Endothelial cell of umbilical vein (primary cell): Measurements from ENCODE around the gene COL5A1. TPM values are rescaled to one million over a fixed set of nuclear protein-coding genes. Genes with fewer than 3 reads are reported as not detected.

Experiments
- BruUV-seq: library from RNA; stranded (reverse); fragments of 400-500 nt; replicated peaks from 2 replicates; lab custom pipeline; 2021; lab: Mats Ljungman, UMichigan
- CTCF ChIA-PET: fragments of 300-600, 350-600 bp; sonication (Branson Sonifier 250); formaldehyde crosslinking; loops from one replicate; lab custom pipeline; 2021; ENCODE audit warnings: antibody characterized with exemption, inconsistent platforms; lab: Charles Lee
- POLR2A ChIA-PET: fragments of 300-600, 350-600 bp; sonication (Branson Sonifier 250); formaldehyde crosslinking; loops from one replicate; lab custom pipeline; 2021; ENCODE audit warnings: antibody characterized with exemption, inconsistent platforms; lab: Charles Lee
- DNase-seq: peaks from one replicate; pipeline ENCODE4 v3.0.0-alpha.2; 2011; ENCODE audit warnings: low read depth, low spot score
- FAIRE-seq: peaks from 2 replicates; lab custom pipeline; 2011; peaks lifted over from hg19 to GRCh38; lab: Jason Lieb, UNC
- H2AFZ ChIP-seq: 2 replicates; pipeline ENCODE4 v1.6.0; 2012; ENCODE audit warnings: low read depth, low read length, control low read depth, inconsistent platforms
- H3K27ac ChIP-seq: 2 replicates; pipeline ENCODE4 v1.5.1; 2011; ENCODE audit warnings: low read depth, mild to moderate bottlenecking, control low read depth, low read length, moderate library complexity; ENCODE audit not compliant: insufficient read depth
- H3K27me3 ChIP-seq, 2 experiments: 2 replicates each; pipeline versions ENCODE4 v1.6.0 to v1.6.1; 2011; ENCODE audit warnings: low read length in 2 of 2, mixed read lengths in 1 of 2; ENCODE audit not compliant: control insufficient read depth in 2 of 2, insufficient read depth in 2 of 2
- H3K36me3 ChIP-seq, 2 experiments: 2 replicates in 1 of 2; 3 replicates in 1 of 2; pipeline ENCODE4 v1.5.1; 2011; ENCODE audit warnings: low read length in 2 of 2, mild to moderate bottlenecking in 1 of 2, moderate library complexity in 1 of 2; ENCODE audit not compliant: control insufficient read depth in 2 of 2, insufficient read depth in 2 of 2; ENCODE audit errors: extremely low read depth in 1 of 2
- H3K4me1 ChIP-seq: 3 replicates; pipeline ENCODE4 v1.5.1; 2011; ENCODE audit warnings: mild to moderate bottlenecking, low read length; ENCODE audit not compliant: control insufficient read depth, insufficient read depth; ENCODE audit errors: extremely low read depth
- H3K4me2 ChIP-seq: 2 replicates; pipeline ENCODE4 v1.6.1; 2011; ENCODE audit warnings: low read length, control low read depth, mixed read lengths; ENCODE audit not compliant: insufficient read depth
- H3K4me3 ChIP-seq, 3 experiments: fragments of 200-600 bp in 1 of 3; sonication (generic), shearing (Covaris generic) in 1 of 3; replicated peaks in 1 of 3; 2 replicates each; pipeline ENCODE4 v1.5.1; 2011 to 2016; ENCODE audit warnings: control low read depth in 3 of 3, low read length in 3 of 3, mild to moderate bottlenecking in 2 of 3, inconsistent platforms in 1 of 3, low read depth in 1 of 3, moderate library complexity in 1 of 3; ENCODE audit not compliant: insufficient read depth in 1 of 3
- H3K79me2 ChIP-seq: 2 replicates; pipeline ENCODE4 v1.6.0; 2012; ENCODE audit warnings: low read length, inconsistent platforms; ENCODE audit not compliant: control insufficient read depth, insufficient read depth
- H3K9ac ChIP-seq: replicated peaks from 2 replicates; pipeline ENCODE3; 2011; ENCODE audit warnings: low read length, control low read depth; ENCODE audit not compliant: insufficient read depth; ENCODE audit errors: extremely low read depth
- H3K9me1 ChIP-seq: replicated peaks from 3 replicates; pipeline ENCODE4 v1.6.0; 2011; ENCODE audit warnings: mild to moderate bottlenecking, low read length; ENCODE audit not compliant: control insufficient read depth, insufficient read depth; ENCODE audit errors: extremely low read depth
- H3K9me3 ChIP-seq: replicated peaks from 2 replicates; pipeline ENCODE4 v1.5.1; 2012; ENCODE audit warnings: low read length, inconsistent platforms; ENCODE audit not compliant: control insufficient read depth, insufficient read depth
- H4K20me1 ChIP-seq: replicated peaks from 2 replicates; pipeline ENCODE3; 2011; ENCODE audit warnings: mild to moderate bottlenecking, low read length; ENCODE audit not compliant: control insufficient read depth, insufficient read depth; ENCODE audit errors: extremely low read depth
- EZH2 ChIP-seq: IDR thresholded peaks from 2 replicates; pipeline ENCODE4 v1.6.1; 2012; ENCODE audit warnings: borderline replicate concordance, low read depth, mild to moderate bottlenecking, moderate library complexity, low read length, inconsistent platforms; ENCODE audit not compliant: severe bottlenecking
- FOS ChIP-seq: IDR thresholded peaks from 2 replicates; pipeline ENCODE4 v1.6.1; 2011; ENCODE audit warnings: mild to moderate bottlenecking, low read length, moderate library complexity, borderline replicate concordance; ENCODE audit not compliant: insufficient read depth
- GATA2 ChIP-seq: IDR thresholded peaks from 2 replicates; pipeline ENCODE4 v1.7.0; 2011; ENCODE audit warnings: low read depth, mild to moderate bottlenecking, moderate library complexity, mixed read lengths, low read length; ENCODE audit not compliant: insufficient read length, insufficient read depth
- JUN ChIP-seq: IDR thresholded peaks from 2 replicates; pipeline ENCODE4 v1.6.1; 2011; ENCODE audit warnings: borderline replicate concordance, low read depth; ENCODE audit not compliant: insufficient read length, insufficient read depth
- MYC ChIP-seq: IDR thresholded peaks from one replicate; pipeline ENCODE4 v1.6.1; 2011; ENCODE audit warnings: mild to moderate bottlenecking, low read depth, low read length
- POLR2A ChIP-seq: IDR thresholded peaks from 2 replicates; pipeline ENCODE4 v1.6.1; 2012; ENCODE audit warnings: low read depth, mild to moderate bottlenecking, control low read depth, low read length
- POLR2AphosphoS5 ChIP-seq: IDR thresholded peaks from 2 replicates; pipeline ENCODE4 v1.6.1; 2012; ENCODE audit warnings: low read depth, mild to moderate bottlenecking, control low read depth, low read length, moderate library complexity; ENCODE audit not compliant: insufficient read depth
- dilution Hi-C: fragments of 300-500 bp; cut with MboI; formaldehyde crosslinking; loops from one replicate; pipeline ENCODE4 v1.15.0; 2019; ENCODE audit warnings: low sequenced_read_pairs; ENCODE audit not compliant: extremely low pct_ligation_motif_present
- intact Hi-C: fragments of 100-400 bp; cut with micrococcal nuclease; formaldehyde crosslinking; loops from one replicate; pipeline ENCODE4 v1.10.0; 2022
- polyA plus RNA-seq, 4 experiments: library from polyadenylated mRNA; depleted of rRNA in 3 of 4; stranded (reverse) in 3 of 4; unstranded in 1 of 4; fragments of >200 nt; gene quantifications; 2 replicates each; pipeline versions ENCODE4 v1.2.1 to v1.2.3, GENCODE V29; 2011 to 2012; ENCODE audit warnings: missing spikeins in 1 of 4
- total RNA-seq: library from RNA; stranded (reverse); gene quantifications from 2 replicates; pipeline ENCODE4 v1.2.3, GENCODE V29; 2021
- TF ChIP-seq, protein P1 (sequence below), 2 donors: IDR thresholded peaks; 1 replicate in 1 of 2; 2 replicates in 1 of 2; pipeline ENCODE4 v1.5.1; 2011; ENCODE audit warnings: low read length in 2 of 2, mild to moderate bottlenecking in 2 of 2, moderate library complexity in 2 of 2, control low read depth in 1 of 2, inconsistent platforms in 1 of 2, low read depth in 1 of 2; ENCODE audit not compliant: insufficient read depth in 1 of 2; ENCODE audit errors: extremely low read depth in 1 of 2
- TF ChIP-seq, protein P2 (sequence below): IDR thresholded peaks from 2 replicates; pipeline ENCODE4 v1.6.1; 2011; ENCODE audit not compliant: insufficient read depth, insufficient read length

Gene COL5A1
- total and polyA plus RNA-seq, 2 donors (not counting 3 experiments of a cell fraction or from before 2014, with no cell fraction given), result 97.4 to 175 TPM

DNA sequence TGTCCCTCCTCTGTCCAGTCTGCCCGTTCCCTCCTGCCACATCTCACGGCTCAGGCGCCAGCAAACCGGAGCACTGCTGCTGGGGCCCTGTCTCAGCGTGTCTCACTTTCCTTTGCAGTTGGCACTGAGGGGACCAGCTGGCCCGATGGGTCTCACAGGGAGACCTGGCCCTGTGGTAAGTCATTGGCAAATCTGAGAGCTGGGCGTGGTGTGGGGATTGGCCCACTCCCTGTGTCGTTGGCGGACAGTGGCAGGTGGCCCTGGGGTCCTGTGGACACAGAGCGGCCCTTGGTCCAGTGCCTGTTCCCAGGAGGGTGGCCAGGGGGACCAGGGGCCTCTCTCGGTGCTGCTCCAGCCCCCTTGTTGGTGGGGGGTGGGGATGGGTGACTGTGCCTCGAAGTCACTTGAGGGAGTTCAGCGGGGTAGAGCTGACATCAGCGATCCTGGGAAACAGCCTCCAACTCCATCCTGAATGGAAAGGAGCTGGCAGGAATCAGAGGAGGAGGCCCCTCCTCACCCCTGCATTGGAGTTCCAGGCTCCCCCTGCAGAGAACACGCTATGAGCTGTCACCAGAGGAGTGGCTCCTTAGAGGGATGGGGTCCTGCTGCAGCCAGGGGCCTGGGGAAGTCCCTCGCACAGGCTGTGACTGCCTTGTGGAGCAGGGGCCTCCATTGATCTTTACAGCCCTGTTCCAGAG is 111.0 kb downstream of the COL5A1 start:
- H3K4me2 ChIP-seq, result no peak overlapping the region
- dilution Hi-C loops (no loop called here), intact Hi-C loops (no loop called here)
- no peak for TF ChIP-seq JUN
- no peak for TF ChIP-seq POLR2A
- TF ChIP-seq, protein P1, sequence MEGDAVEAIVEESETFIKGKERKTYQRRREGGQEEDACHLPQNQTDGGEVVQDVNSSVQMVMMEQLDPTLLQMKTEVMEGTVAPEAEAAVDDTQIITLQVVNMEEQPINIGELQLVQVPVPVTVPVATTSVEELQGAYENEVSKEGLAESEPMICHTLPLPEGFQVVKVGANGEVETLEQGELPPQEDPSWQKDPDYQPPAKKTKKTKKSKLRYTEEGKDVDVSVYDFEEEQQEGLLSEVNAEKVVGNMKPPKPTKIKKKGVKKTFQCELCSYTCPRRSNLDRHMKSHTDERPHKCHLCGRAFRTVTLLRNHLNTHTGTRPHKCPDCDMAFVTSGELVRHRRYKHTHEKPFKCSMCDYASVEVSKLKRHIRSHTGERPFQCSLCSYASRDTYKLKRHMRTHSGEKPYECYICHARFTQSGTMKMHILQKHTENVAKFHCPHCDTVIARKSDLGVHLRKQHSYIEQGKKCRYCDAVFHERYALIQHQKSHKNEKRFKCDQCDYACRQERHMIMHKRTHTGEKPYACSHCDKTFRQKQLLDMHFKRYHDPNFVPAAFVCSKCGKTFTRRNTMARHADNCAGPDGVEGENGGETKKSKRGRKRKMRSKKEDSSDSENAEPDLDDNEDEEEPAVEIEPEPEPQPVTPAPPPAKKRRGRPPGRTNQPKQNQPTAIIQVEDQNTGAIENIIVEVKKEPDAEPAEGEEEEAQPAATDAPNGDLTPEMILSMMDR (IDR thresholded peaks at IDR 0.05; ENCODE audit: extremely low read depth in 1 of 2, insufficient read depth in 1 of 2, low read depth in 1 of 2, low read length in 2 of 2), result no peak
- no peak for TF ChIP-seq MYC
- no peak for TF ChIP-seq EZH2
- TF ChIP-seq, protein P2, sequence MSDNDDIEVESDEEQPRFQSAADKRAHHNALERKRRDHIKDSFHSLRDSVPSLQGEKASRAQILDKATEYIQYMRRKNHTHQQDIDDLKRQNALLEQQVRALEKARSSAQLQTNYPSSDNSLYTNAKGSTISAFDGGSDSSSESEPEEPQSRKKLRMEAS, result no peak
- TF ChIP-seq GATA2, result no peak
- TF ChIP-seq POLR2AphosphoS5, result no peak
- TF ChIP-seq FOS, result no peak
- POLR2A ChIA-PET, result no interaction called here
- no peak overlapping the region for H2AFZ ChIP-seq
- no peaks in the 10 kb centered on the region for H3K79me2 ChIP-seq
- no peaks in the 10 kb centered on the region for H4K20me1 ChIP-seq
- FAIRE-seq (no peak), DNase-seq (no peak)
- H3K9me1 ChIP-seq, result no peaks in the 10 kb centered on the region
- CTCF ChIA-PET, result interaction anchor here (1.0 kb wide), 1 partner anchor 303 kb away, joined by 4 read pairs; no protein-coding TSS in a partner anchor
- H3K4me1 ChIP-seq, result no peaks in the 10 kb centered on the region
- H3K9me3 ChIP-seq, result no peaks in the 10 kb centered on the region
- no TSS peak for BruUV-seq
- H3K4me3 ChIP-seq, result no peak overlapping the region
- no peak overlapping the region for H3K27ac ChIP-seq
- peaks cover 0 to 24% of the 10 kb centered on the region in 2 experiments for H3K36me3 ChIP-seq
- H3K9ac ChIP-seq, result no peak overlapping the region
- H3K27me3 ChIP-seq, result no peaks in the 10 kb centered on the region
